Smooth muscle cell (in vitro differentiated cells): ENCODE data around the gene RNF113A. TPM values are rescaled to one million over a fixed set of nuclear protein-coding genes. Genes with fewer than 3 reads are reported as not detected.
A peak's percentile ranks its signal among the peaks of the same experiment; 100 is the strongest.

Experiments
- DNase-seq: peaks from one replicate; lab custom pipeline; 2025; ENCODE audit not compliant: unreplicated experiment; lab: John Stamatoyannopoulos, UW
- H2AFZ ChIP-seq: fragments of 200-600 bp; sonication (generic); 2 replicates; pipeline ENCODE4 v1.6.0; 2016; ENCODE audit warnings: antibody characterized with exemption, low read depth, mild to moderate bottlenecking
- H3F3A ChIP-seq: fragments of 200-600 bp; sonication (generic); 2 replicates; pipeline ENCODE4 v1.6.0; 2017; ENCODE audit warnings: antibody characterized with exemption, low read depth
- H3K27ac ChIP-seq: fragments of 200-600 bp; sonication (generic); 2 replicates; pipeline ENCODE4 v1.5.1; 2016; ENCODE audit warnings: low read depth, mild to moderate bottlenecking
- H3K27me3 ChIP-seq: fragments of 200-600 bp; sonication (generic); 2 replicates; pipeline ENCODE4 v1.6.1; 2016; ENCODE audit warnings: low read depth, mild to moderate bottlenecking
- H3K36me3 ChIP-seq: fragments of 200-600 bp; sonication (generic); 2 replicates; pipeline ENCODE4 v1.5.1; 2016; ENCODE audit warnings: low read depth
- H3K4me1 ChIP-seq: fragments of 200-600 bp; sonication (generic); 2 replicates; pipeline ENCODE4 v1.5.1; 2016; ENCODE audit warnings: low read depth
- H3K4me2 ChIP-seq: fragments of 200-600 bp; sonication (generic); 2 replicates; pipeline ENCODE4 v1.6.0; 2016; ENCODE audit warnings: mild to moderate bottlenecking
- H3K4me3 ChIP-seq: fragments of 200-600 bp; sonication (generic); 2 replicates; pipeline ENCODE4 v1.5.1; 2016; ENCODE audit warnings: mild to moderate bottlenecking
- H3K79me2 ChIP-seq: fragments of 200-600 bp; sonication (generic); 2 replicates; pipeline ENCODE4 v1.6.0; 2016; ENCODE audit warnings: low read depth, mild to moderate bottlenecking
- H3K9ac ChIP-seq: fragments of 200-600 bp; sonication (generic); 2 replicates; pipeline ENCODE4 v1.6.0; 2016; ENCODE audit warnings: low read depth
- H3K9me3 ChIP-seq: fragments of 200-600 bp; sonication (generic); replicated peaks from 2 replicates; pipeline ENCODE4 v1.5.1; 2016; ENCODE audit warnings: low read depth
- H4K20me1 ChIP-seq: fragments of 200-600 bp; sonication (generic); 2 replicates; pipeline ENCODE4 v1.6.0; 2016; ENCODE audit warnings: low read depth
- CTCF ChIP-seq: fragments of 200-600 bp; sonication (generic); IDR thresholded peaks from 2 replicates; pipeline ENCODE4 v1.5.1; 2017; ENCODE audit warnings: borderline replicate concordance, mild to moderate bottlenecking, antibody characterized with exemption; ENCODE audit not compliant: insufficient read depth, poor library complexity, severe bottlenecking
- WGBS: methylation state at CpG from one replicate; pipeline ENCODE4 v1.1.7; 2016; ENCODE audit warnings: low lambda C conversion rate; 5-methylcytosine and 5-hydroxymethylcytosine counted together
- polyA plus RNA-seq: library from polyadenylated mRNA; unstranded; fragments of >200 nt; fragmentation: Nextera tagmentation; extraction: Ambion mirVana; gene quantifications from 2 replicates; pipeline ENCODE4 v1.2.1, GENCODE V29; 2016
- total RNA-seq: library from RNA; depleted of rRNA; stranded (reverse); fragments of >200 nt; gene quantifications from 2 replicates; pipeline ENCODE4 v1.2.3, GENCODE V29; 2014

Gene RNF113A
- total and polyA plus RNA-seq, 2 experiments from 2014 or later, result 16.9 to 19.7 TPM

- Histone ChIP-seq H2AFZ (peak overlapping the region; percentile 66), H3K27ac (peak overlapping the region; percentile 44), H3K9me3 (no peaks in the 10 kb centered on the region), H3K4me2 (peak overlapping the region; percentile 85), H4K20me1 (no peaks in the 10 kb centered on the region), H3F3A (no peaks in the 10 kb centered on the region), H3K27me3 (no peaks in the 10 kb centered on the region), H3K79me2 (peaks cover 15% of the 10 kb centered on the region), H3K4me3 (peak overlapping the region; percentile 73), H3K36me3 (no peaks in the 10 kb centered on the region), H3K4me1 (no peaks in the 10 kb centered on the region), H3K9ac (peak overlapping the region; percentile 72)
- TF ChIP-seq CTCF, result no peak
- 62% methylated on average over 10 of the region's 10 CpGs for WGBS
- no peak for DNase-seq
These were observed 18.1 kb downstream of the RNF113A start for GRCh38 chrX:119853444-119853843.

GRCh38 chrX:119852382-119853353 lies 18.9 kb downstream of the RNF113A start, which contains the start of gene UPF3B:
Gene UPF3B (minus strand): TSS chrX:119852963. CDS start chrX:119852928, 35 bp downstream.
- H4K20me1 ChIP-seq, result no peaks in the 10 kb centered on the region
- peak within 1 kb of the TSS; percentile 89 for H2AFZ ChIP-seq
- H3K36me3 ChIP-seq, result no peaks in the 10 kb centered on the region
- no peaks in the 10 kb centered on the region for H3F3A ChIP-seq
- H3K4me3 ChIP-seq, result peak within 1 kb of the TSS; percentile 73
- 32% methylated on average over 54 of the region's 54 CpGs for WGBS
- TF ChIP-seq CTCF, result no peak
- peaks cover 15% of the 10 kb centered on the region for H3K79me2 ChIP-seq
- H3K27ac ChIP-seq, result peak within 1 kb of the TSS; percentile 65
- H3K9ac ChIP-seq, result peak within 1 kb of the TSS; percentile 72
- H3K9me3 ChIP-seq, result no peaks in the 10 kb centered on the region
- H3K27me3 ChIP-seq, result no peaks in the 10 kb centered on the region
- peak within 1 kb of the TSS; percentile 87 for H3K4me2 ChIP-seq
- no peaks in the 10 kb centered on the region for H3K4me1 ChIP-seq
- DNase-seq, result peak; percentile 65

GRCh38 chrX:119833905-119834304 lies 37.6 kb downstream of the RNF113A start:
- WGBS, result 81% methylated on average over 3 of the region's 3 CpGs
- Histone ChIP-seq H3F3A (no peaks in the 10 kb centered on the region), H3K9me3 (no peaks in the 10 kb centered on the region)

More at GRCh38 chrX:119833905-119834304, 37.6 kb downstream of the RNF113A start:
- Histone ChIP-seq H3K27ac (no peak overlapping the region), H3K4me2 (no peak overlapping the region), H3K79me2 (no peaks in the 10 kb centered on the region), H2AFZ (no peak overlapping the region), H4K20me1 (no peaks in the 10 kb centered on the region), H3K4me1 (no peaks in the 10 kb centered on the region), H3K9ac (no peak overlapping the region), H3K36me3 (peaks cover 9% of the 10 kb centered on the region), H3K27me3 (no peaks in the 10 kb centered on the region), H3K4me3 (no peak overlapping the region)
- DNase-seq, result no peak
- no peak for TF ChIP-seq CTCF
